ENCODE data around the gene PHACTR4. TPM values are rescaled to one million over a fixed set of nuclear protein-coding genes. Genes with fewer than 3 reads are reported as not detected.

Gene PHACTR4
- total and polyA plus RNA-seq, 2 of the 13 experiments (the other 11 are each of a cell fraction or from before 2014, with no cell fraction given) = 13.9 to 17.1 TPM

DNA sequence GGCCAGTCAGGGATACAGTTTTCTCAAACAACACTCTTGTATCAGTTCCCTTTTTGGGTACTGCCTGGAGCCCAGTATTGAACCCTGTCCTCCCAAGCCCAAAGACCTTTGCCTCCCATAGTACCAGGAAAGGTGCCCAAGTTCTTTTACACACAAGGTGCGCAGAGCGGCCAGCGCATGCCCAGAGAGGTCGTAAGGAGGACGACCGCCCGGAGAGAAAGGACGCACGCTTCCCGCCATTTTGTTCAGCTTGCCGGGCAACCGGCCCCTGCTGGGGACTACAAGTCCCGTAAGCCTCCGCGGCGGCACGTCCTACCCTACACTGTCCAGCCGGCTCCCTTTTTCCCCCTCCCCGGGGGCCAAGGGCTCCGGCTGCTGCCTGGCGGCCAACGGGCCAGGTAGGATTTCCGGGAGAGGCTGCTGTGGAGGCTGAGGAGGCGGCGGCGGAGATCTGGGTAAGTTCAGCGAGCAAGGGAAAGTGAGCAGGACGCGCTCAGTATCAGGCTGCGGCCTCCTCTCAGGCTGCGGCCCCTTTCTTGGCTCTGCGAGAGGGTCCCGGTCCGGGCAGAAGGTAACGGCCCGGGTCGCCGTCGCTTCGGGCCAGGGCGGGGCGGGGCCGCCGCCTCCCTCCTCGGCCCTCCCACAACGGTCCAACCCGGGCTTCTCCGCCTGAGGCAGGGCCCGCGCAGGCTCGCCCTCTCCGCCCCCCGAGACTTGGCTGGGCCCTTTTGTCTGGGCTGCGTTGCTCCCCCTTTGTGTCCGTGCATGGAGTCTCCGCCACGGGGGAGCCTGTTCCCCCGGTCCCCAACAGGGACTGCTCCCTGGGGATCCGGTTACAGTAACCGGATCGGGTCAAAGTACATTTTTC lies at the start of gene PHACTR4 (continued):
- TF ChIP-seq, protein P1, sequence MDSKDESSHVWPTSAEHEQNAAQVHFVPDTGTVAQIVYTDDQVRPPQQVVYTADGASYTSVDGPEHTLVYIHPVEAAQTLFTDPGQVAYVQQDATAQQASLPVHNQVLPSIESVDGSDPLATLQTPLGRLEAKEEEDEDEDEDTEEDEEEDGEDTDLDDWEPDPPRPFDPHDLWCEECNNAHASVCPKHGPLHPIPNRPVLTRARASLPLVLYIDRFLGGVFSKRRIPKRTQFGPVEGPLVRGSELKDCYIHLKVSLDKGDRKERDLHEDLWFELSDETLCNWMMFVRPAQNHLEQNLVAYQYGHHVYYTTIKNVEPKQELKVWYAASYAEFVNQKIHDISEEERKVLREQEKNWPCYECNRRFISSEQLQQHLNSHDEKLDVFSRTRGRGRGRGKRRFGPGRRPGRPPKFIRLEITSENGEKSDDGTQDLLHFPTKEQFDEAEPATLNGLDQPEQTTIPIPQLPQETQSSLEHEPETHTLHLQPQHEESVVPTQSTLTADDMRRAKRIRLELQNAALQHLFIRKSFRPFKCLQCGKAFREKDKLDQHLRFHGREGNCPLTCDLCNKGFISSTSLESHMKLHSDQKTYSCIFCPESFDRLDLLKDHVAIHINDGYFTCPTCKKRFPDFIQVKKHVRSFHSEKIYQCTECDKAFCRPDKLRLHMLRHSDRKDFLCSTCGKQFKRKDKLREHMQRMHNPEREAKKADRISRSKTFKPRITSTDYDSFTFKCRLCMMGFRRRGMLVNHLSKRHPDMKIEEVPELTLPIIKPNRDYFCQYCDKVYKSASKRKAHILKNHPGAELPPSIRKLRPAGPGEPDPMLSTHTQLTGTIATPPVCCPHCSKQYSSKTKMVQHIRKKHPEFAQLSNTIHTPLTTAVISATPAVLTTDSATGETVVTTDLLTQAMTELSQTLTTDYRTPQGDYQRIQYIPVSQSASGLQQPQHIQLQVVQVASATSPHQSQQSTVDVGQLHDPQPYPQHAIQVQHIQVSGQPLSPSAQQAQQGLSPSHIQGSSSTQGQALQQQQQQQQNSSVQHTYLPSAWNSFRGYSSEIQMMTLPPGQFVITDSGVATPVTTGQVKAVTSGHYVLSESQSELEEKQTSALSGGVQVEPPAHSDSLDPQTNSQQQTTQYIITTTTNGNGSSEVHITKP (CRISPR knock-in tag; IDR thresholded peaks at IDR 0.05; ENCODE audit: low read depth) = peak; percentile 79; the same call in 1 of the 2 replicates
- peak; percentile 74; the same call in 1 of the 2 replicates for TF ChIP-seq ZSCAN30 (CRISPR knock-in tag; IDR thresholded peaks at IDR 0.05)
- TF ChIP-seq HNF4A (CRISPR knock-in tag; IDR thresholded peaks at IDR 0.05) = peak; percentile 93
- peak; percentile 92 for TF ChIP-seq NCOR1 (IDR thresholded peaks at IDR 0.05; ENCODE audit: borderline replicate concordance, low read length)
- TF ChIP-seq ZNF101 (CRISPR knock-in tag; IDR thresholded peaks at IDR 0.05; ENCODE audit: borderline replicate concordance, low read depth) = no peak
- TF ChIP-seq ZNF563 (CRISPR knock-in tag; IDR thresholded peaks at IDR 0.05) = peak; percentile 78; the same call in 1 of the 2 replicates
- no peak for TF ChIP-seq JARID2 (CRISPR knock-in tag; IDR thresholded peaks at IDR 0.05; ENCODE audit: insufficient replicate concordance)
- peak; percentile 63; the same call in 1 of the 2 replicates for TF ChIP-seq TBX2 (CRISPR knock-in tag; IDR thresholded peaks at IDR 0.05; ENCODE audit: borderline replicate concordance)
- TF ChIP-seq ZC3H4 (CRISPR knock-in tag; IDR thresholded peaks at IDR 0.05; ENCODE audit: borderline replicate concordance) = peak; percentile 39; the same call in 1 of the 2 replicates
- peak in 1 of 2 experiments; percentile 61; a peak in 2 of 4 replicates for TF ChIP-seq KLF16 (CRISPR knock-in tag; IDR thresholded peaks at IDR 0.05)
- TF ChIP-seq ZNF703 (CRISPR knock-in tag; IDR thresholded peaks at IDR 0.05; ENCODE audit: borderline replicate concordance) = no peak
- TF ChIP-seq ZMYM2 (CRISPR knock-in tag; IDR thresholded peaks at IDR 0.05) = no peak
- peak; percentile 81 for TF ChIP-seq ERF (CRISPR knock-in tag; IDR thresholded peaks at IDR 0.05)
- TF ChIP-seq, protein P2, sequence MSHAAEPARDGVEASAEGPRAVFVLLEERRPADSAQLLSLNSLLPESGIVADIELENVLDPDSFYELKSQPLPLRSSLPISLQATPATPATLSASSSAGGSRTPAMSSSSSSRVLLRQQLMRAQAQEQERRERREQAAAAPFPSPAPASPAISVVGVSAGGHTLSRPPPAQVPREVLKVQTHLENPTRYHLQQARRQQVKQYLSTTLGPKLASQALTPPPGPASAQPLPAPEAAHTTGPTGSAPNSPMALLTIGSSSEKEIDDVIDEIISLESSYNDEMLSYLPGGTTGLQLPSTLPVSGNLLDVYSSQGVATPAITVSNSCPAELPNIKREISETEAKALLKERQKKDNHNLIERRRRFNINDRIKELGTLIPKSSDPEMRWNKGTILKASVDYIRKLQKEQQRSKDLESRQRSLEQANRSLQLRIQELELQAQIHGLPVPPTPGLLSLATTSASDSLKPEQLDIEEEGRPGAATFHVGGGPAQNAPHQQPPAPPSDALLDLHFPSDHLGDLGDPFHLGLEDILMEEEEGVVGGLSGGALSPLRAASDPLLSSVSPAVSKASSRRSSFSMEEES (CRISPR knock-in tag; IDR thresholded peaks at IDR 0.05) = no peak; the same call in 1 of the 2 replicates
- TF ChIP-seq ZNF333 (CRISPR knock-in tag; IDR thresholded peaks at IDR 0.05; ENCODE audit: borderline replicate concordance) = 0 out of 2 replicates have a peak, but pooled peaks have one; percentile 62
- no peak for TF ChIP-seq ZNF207 (IDR thresholded peaks at IDR 0.05; ENCODE audit: borderline replicate concordance)
- TF ChIP-seq KMT2B (CRISPR knock-in tag; IDR thresholded peaks at IDR 0.05) = peak; percentile 74
- TF ChIP-seq, protein P3, sequence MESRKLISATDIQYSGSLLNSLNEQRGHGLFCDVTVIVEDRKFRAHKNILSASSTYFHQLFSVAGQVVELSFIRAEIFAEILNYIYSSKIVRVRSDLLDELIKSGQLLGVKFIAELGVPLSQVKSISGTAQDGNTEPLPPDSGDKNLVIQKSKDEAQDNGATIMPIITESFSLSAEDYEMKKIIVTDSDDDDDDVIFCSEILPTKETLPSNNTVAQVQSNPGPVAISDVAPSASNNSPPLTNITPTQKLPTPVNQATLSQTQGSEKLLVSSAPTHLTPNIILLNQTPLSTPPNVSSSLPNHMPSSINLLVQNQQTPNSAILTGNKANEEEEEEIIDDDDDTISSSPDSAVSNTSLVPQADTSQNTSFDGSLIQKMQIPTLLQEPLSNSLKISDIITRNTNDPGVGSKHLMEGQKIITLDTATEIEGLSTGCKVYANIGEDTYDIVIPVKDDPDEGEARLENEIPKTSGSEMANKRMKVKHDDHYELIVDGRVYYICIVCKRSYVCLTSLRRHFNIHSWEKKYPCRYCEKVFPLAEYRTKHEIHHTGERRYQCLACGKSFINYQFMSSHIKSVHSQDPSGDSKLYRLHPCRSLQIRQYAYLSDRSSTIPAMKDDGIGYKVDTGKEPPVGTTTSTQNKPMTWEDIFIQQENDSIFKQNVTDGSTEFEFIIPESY (CRISPR knock-in tag; IDR thresholded peaks at IDR 0.05) = no peak
- TF ChIP-seq, protein P4, sequence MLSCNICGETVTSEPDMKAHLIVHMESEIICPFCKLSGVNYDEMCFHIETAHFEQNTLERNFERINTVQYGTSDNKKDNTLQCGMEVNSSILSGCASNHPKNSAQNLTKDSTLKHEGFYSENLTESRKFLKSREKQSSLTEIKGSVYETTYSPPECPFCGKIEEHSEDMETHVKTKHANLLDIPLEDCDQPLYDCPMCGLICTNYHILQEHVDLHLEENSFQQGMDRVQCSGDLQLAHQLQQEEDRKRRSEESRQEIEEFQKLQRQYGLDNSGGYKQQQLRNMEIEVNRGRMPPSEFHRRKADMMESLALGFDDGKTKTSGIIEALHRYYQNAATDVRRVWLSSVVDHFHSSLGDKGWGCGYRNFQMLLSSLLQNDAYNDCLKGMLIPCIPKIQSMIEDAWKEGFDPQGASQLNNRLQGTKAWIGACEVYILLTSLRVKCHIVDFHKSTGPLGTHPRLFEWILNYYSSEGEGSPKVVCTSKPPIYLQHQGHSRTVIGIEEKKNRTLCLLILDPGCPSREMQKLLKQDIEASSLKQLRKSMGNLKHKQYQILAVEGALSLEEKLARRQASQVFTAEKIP (CRISPR knock-in tag; IDR thresholded peaks at IDR 0.05; ENCODE audit: borderline replicate concordance) = no peak
- TF ChIP-seq TEAD3 (CRISPR knock-in tag; optimal IDR thresholded peaks at IDR 0.05; ENCODE audit: borderline replicate concordance) = peak; percentile 38
